SIG-M5 (cell line): ENCODE data around the gene MAPK9.

ENCODE experiments used
- DNase-seq: peaks from one replicate; lab custom pipeline; 2025; lab: John Stamatoyannopoulos, UW

Gene MAPK9

DNA sequence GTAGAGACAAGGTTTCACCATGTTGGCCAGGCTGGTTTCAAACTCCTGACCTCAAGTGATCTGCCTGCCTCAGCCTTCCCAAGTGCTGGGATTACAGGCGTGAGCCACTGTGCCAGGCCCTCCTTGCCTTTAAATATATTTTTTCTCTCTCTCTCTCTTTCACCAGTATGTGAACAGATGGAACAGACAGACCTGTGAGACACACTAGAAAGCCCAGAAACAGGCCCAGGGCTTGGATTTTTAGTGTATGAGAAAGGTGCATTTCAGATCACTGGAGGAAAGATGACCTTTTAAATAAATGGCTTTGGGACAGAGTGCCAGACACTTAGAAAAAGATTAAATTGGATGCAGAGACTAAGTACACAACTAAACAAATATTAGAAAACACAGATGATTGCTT lies 86.0 kb downstream of the MAPK9 start:
- no peak for DNase-seq

DNA sequence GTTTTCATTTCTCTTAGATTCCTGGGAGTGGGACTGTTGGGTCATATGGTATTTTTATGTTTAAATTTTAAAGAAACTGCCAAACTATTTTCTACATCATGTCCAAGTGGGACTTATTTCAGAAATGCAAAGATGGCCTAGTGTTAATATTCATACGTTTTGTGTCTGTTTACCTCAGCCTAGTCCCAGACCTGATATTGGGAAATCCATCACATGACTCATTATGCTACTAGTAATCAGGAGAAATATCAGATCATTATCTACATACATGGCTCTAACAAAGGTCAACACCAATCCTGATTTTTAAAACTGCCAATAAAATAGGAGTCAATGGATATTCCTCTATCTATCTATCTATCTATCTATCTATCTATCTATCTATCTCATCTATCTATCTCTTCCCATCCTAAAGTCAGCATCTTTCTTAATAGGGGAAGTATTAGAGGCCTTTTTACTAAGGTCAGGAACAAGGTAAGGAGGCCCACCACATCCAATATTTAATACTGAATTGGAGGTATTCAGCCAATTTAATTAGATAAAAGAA lies 87.5 kb downstream of the MAPK9 start:
- DNase-seq: no peak

DNA sequence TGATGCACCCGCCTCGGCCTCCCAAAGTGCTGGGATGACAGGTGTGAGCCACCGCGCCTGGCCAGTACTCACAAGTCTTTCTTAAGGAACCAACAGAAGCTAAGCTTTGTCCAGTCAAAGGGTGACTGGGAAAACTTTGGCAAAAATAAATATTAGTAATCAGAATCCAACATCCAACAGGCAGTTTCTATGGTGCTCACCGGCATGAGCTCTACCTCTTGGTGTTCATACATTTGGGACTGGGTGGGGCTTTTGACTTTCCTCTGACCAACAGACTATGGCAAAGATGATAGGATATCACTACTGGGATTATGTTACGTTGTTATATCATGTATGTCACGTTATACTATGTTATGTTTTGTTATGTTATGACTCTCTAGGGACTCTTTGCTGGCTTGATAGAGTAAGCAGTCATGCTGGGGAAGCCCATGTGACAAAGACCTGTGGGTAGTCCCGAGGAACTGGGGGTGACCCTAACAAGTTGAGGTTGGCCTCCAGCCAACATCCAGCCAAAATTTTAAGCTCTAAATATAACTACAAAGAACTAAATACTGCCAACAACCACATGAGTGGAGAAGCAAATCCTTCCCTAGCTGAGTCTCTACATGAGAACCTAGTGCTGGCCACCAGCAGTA lies 88.8 kb downstream of the MAPK9 start:
- no peak for DNase-seq

DNA sequence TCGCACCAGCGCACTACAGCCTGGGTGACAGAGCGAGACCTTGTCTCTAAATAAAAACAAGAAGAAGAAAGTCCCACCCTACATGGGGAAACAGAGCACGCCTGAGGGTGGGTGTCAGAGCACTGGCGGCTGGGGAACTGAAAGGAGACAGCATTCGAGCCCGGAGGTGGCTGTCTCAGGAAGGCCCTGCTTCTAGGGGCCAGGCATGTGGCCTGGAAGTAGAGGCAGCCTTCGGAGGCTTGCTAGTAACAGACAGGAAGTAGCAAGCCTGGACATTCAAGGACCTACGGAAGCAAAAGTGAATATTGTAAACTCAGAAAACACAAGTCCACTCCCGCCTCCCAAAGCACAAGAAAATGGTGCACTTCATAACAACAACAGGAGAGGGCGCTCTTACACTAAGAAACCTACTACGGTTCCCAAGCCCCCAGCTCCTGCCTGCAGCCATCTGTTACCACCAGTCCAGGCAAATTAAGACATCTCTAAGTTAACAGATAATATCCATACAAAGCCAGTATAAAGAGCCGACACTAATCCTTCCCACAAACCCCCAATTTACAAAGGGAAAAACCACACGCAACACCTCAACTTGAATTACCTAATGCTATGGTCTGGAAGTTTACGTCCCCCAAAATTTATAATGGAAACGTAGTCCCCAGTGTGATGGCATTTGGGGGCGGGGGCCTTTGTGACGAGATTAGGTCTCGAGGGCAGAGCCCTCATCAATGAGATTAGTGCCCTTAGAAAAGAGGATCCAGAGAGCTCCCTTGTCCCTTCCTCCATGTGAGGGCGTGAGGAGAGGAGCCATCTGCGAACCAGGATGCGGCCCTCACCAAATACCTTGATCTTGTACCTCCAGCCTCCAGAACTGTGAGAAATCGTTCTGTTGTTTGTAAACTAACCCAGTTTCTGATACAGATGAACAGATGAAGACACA lies 90.6 kb downstream of the MAPK9 start:
- no peak for DNase-seq

DNA sequence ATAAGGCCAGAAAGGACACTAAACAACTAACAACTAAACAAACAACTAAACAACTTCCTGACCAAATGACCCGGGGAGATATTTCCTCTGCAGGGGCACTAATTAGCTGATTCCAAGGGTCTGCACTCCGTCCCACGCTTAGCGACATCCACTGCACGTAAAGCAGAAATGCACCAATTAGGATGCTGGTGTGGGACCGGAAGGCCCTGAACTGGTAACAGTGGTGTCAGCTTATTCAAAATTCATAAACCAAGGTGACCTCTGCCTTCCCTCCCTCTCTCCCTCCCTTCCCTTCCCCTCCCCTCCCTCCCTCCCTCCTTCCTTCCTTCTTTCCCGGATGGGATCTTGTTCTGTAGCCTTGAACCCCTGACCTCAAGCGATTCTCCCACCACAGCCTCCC lies 92.5 kb downstream of the MAPK9 start:
- no peak for DNase-seq

DNA sequence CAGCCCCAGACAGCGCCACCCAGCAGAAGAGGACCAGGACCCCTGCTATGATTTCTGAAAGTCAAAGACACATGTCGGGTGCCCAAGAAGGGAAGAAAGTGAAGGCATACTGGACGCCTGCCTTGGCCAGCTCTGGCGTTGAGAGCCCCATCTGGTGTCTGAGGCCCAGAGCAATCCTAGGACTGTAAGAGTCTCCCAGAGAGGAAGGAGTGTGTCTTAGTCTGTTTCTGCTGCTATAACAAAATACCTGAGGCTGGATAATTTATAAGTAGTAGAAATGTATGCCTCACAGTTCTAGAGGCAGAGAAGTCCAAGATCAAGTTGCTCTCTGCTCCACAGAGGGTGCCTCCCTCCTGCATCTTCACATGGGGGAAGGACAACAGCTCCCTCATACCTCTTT lies 93.7 kb downstream of the MAPK9 start:
- DNase-seq: no peak

DNA sequence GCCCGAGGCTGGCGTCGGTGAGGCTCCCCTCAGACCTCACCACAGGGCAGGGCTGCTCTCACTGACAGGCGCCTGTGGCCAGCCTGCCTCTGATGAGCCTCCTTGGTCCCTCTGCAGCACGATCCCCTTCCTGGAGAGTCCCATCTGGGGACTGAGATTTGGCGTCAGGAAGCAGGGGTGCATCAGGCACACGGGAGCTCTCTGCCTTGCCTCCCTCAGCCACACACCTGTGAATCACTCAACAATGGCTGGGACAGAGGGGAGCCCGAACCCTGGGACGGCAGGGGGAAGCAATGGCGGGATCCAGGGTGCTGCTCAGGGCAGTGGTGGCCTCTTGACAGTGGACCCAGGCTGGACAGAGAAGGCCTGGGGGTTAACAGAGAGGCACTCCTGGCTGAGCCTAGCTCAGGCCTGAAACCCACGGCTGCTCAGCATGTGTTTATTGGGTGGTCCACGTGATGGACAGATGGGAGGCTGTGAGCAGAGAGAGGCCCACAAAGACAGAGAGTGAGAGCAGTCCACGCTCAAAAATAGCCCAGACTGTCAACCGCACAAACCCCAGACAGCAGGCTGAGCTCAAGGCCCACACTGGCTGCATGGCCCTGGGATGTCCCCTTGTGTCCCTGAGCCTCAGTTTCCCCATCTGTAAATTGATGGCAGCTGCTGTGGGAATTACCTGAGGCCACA lies 94.7 kb downstream of the MAPK9 start:
- DNase-seq: no peak

DNA sequence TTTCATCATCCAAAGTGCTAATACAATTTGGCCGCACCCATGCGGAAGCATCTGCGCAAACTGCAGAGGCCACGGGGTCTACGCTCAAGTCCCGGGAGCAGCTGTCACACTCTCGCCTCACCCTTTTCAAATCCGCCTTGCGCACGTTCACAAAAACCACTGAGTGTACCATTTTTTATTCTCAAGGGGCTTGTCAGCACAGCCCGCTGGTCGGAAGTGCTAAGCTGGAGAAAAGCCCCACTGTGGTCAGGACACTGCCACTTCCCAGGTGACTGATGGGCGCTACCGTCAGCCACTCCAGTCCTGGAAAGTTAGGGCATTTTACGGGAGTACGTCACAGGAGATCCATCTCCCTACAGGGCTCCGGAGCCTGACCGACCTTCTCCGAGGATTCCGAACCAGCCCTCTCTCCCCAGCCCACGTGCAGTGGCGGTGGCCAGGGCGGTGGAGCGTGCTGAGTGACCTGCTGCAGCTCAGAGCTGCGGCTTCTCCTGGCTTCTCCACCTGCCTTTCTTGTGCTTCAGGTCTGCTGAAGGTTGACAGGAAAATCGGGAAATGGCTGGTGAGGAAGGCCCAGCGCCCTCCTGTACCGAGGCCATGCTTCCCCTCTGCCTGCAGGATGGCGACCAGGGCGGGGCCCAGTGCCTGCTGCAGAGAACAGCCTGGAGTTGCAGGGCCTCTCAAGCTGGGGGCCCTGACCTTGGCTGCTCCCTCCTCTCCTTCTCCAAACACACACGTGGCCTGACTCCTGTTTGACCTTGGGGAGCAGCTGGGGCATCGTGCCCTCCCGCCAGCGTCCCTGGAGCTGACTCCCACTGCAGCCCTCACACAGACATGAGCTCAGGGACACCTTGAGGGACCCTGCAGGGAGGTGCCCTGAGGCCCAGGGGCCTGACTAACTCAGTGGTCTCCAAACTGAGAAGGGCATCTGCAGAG lies 97.2 kb downstream of the MAPK9 start:
- DNase-seq: no peak

DNA sequence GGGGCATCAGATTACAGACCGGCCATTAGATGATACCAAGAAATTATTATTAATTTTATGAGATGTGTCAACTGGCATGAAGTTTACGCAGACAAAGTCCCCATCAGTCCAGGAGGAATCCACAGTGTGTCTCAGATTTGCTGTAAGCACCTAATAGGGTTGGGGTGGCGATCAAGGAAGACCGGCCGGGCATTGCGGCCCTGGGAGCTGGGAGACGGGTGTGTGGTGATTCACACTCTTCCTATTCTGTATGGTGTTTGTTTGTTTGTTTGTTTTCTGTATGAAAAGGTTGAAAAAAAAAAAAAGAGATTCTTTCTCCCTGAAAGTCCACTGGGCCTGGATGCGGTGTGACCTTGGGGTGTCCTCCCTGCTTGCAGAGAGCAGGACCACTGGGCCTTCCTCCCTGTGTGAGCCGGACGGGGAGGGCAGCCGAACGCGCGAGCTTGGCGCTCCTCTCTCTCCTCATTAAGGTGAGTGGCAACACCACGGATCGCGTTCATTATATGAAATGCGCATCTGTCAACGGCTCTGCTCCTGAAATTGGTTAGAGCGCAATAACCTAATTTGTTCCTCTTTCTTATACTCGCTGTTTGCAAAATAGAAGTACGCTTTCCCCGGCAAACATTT lies 98.0 kb downstream of the MAPK9 start:
- no peak for DNase-seq

DNA sequence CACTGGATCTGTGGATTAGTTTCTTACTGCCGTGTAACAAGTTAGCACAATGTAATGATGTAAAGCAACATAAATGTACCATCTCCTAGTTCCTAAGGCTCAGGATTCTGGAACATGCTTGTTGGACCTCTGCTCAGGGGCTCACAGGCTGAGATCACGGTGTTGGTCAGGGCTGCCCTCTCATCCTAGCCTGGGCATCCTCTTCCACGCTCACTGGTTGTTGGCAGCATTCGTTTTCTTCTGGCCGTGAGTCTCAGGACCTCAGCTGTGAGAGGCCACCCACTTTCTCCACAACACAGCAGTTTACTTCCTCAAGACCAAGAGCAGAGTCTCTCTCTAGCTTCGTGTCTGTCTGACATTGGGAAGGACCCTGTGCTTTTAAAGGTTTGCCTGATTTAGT lies 100.2 kb downstream of the MAPK9 start:
- DNase-seq: no peak

DNA sequence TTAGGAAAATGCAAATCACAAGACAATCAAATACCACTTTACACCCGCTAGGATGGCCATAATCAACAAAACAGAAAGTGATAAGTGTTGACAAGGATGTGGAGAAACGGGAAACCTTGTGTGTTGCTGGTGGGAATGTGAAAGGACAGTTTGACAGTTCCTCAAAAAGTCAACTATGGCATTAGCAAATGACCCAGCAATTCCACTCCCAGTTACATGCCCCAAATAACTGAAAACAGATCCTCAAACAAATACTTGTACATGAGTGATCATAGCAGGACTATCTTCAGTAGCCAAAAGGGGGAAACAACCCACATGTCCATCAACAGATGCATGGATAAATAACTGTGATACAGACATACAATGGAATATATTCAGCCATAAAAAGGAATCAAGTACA lies 104.1 kb downstream of the MAPK9 start:
- no peak for DNase-seq
